H1 (cell line): ENCODE results near the gene ISL2.

Experiments
- CHD1 ChIP-seq: IDR thresholded peaks from 2 replicates; pipeline ENCODE4 v1.6.1; 2012; ENCODE audit warnings: low read depth, low read length, improper control_type of control experiment
- EP300 ChIP-seq, 2 experiments: IDR thresholded peaks; 1 replicate in 1 of 2; 2 replicates in 1 of 2; pipeline ENCODE4 v1.6.1; 2011 to 2012; ENCODE audit warnings: low read depth in 2 of 2, low read length in 2 of 2, mild to moderate bottlenecking in 2 of 2, borderline replicate concordance in 1 of 2, inconsistent platforms in 1 of 2, moderate library complexity in 1 of 2
- JUN ChIP-seq: IDR thresholded peaks from 2 replicates; pipeline ENCODE4 v1.6.1; 2011; ENCODE audit warnings: low read depth, mild to moderate bottlenecking, improper control_type of control experiment, low read length
- POLR2A ChIP-seq, 2 experiments: IDR thresholded peaks; 1 replicate in 1 of 2; 2 replicates in 1 of 2; pipeline ENCODE4 v1.6.1; 2011; ENCODE audit warnings: low read depth in 2 of 2, low read length in 2 of 2, mild to moderate bottlenecking in 2 of 2; ENCODE audit errors: control extremely low read depth in 1 of 2
- RAD21 ChIP-seq, 2 experiments: IDR thresholded peaks in 1 of 2; conservative IDR thresholded peaks in 1 of 2; 2 replicates each; pipeline ENCODE4 v1.6.1; 2011; ENCODE audit warnings: low read depth in 2 of 2, low read length in 2 of 2, improper control_type of control experiment in 1 of 2, inconsistent platforms in 1 of 2, mild to moderate bottlenecking in 1 of 2, moderate library complexity in 1 of 2
- SRF ChIP-seq: IDR thresholded peaks from 2 replicates; pipeline ENCODE4 v1.6.1; 2011; ENCODE audit warnings: mild to moderate bottlenecking, low read depth, low read length, moderate library complexity
- SUZ12 ChIP-seq: fragments of 200-600 bp; sonication (generic); IDR thresholded peaks from 2 replicates; pipeline ENCODE4 v1.6.1; 2012; ENCODE audit warnings: mild to moderate bottlenecking, inconsistent platforms, low read length, moderate library complexity, mixed read lengths
- TAF1 ChIP-seq: IDR thresholded peaks from 2 replicates; pipeline ENCODE4 v1.6.1; 2011; ENCODE audit warnings: mild to moderate bottlenecking, low read depth, low read length
- TBP ChIP-seq: IDR thresholded peaks from 2 replicates; pipeline ENCODE4 v1.6.1; 2011; ENCODE audit warnings: low read depth, low read length, improper control_type of control experiment
- TCF12 ChIP-seq: IDR thresholded peaks from 2 replicates; pipeline ENCODE4 v1.6.1; 2011; ENCODE audit warnings: low read depth, mild to moderate bottlenecking, low read length
- YY1 ChIP-seq: IDR thresholded peaks from 2 replicates; pipeline ENCODE4 v1.6.1; 2011; ENCODE audit warnings: low read depth, mild to moderate bottlenecking, low read length
- TF ChIP-seq, protein P1 (sequence below): fragments of 300-600 bp; sonication (generic); IDR thresholded peaks from 2 replicates; pipeline ENCODE4 v1.7.1; 2012; ENCODE audit warnings: low read length, moderate library complexity, mild to moderate bottlenecking, inconsistent platforms; ENCODE audit not compliant: insufficient replicate concordance
- TF ChIP-seq, protein P2 (sequence below), 3 experiments: IDR thresholded peaks; 1 replicate in 2 of 3; 2 replicates in 1 of 3; pipeline versions ENCODE4 v1.5.1 to v1.6.1; 2011; ENCODE audit warnings: low read length in 3 of 3, mild to moderate bottlenecking in 3 of 3, inconsistent platforms in 2 of 3, low read depth in 1 of 3, moderate library complexity in 1 of 3; ENCODE audit not compliant: insufficient read depth in 1 of 3; ENCODE audit errors: control extremely low read depth in 1 of 3

DNA sequence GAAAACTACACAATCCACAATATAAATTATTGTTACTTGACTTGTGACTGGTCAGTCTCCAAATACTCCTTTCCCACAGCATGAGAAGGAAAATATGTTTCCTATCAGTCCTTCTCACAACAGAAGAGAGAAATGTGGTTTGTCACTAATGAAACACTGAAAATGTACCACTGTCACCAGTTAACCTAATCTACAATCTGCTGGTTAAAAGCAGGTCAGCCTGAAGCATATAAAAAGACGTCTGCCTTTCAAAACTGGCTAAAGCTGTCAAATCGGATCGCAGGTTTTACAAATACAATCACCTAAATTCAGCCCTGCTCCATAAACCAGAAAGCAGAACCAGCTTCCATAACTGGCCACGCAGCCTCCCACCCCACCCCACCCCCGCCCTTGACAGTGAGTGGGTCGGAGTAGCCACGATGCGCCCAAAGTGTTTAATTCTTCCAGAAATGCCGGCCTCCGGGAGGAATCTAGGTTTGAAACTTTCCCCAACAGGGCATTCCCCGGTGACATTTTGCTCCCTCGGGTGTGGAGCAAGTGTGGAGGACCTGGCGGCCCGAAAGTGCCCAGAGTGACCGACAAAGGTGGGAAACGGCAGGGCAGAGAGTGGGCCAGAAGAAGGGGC, 26.0 kb upstream of the ISL2 start:
- TF ChIP-seq POLR2A (IDR thresholded peaks at IDR 0.05; ENCODE audit: control extremely low read depth in 1 of 2, low read depth in 2 of 2, low read length in 2 of 2): no peak
- TF ChIP-seq, protein P1, sequence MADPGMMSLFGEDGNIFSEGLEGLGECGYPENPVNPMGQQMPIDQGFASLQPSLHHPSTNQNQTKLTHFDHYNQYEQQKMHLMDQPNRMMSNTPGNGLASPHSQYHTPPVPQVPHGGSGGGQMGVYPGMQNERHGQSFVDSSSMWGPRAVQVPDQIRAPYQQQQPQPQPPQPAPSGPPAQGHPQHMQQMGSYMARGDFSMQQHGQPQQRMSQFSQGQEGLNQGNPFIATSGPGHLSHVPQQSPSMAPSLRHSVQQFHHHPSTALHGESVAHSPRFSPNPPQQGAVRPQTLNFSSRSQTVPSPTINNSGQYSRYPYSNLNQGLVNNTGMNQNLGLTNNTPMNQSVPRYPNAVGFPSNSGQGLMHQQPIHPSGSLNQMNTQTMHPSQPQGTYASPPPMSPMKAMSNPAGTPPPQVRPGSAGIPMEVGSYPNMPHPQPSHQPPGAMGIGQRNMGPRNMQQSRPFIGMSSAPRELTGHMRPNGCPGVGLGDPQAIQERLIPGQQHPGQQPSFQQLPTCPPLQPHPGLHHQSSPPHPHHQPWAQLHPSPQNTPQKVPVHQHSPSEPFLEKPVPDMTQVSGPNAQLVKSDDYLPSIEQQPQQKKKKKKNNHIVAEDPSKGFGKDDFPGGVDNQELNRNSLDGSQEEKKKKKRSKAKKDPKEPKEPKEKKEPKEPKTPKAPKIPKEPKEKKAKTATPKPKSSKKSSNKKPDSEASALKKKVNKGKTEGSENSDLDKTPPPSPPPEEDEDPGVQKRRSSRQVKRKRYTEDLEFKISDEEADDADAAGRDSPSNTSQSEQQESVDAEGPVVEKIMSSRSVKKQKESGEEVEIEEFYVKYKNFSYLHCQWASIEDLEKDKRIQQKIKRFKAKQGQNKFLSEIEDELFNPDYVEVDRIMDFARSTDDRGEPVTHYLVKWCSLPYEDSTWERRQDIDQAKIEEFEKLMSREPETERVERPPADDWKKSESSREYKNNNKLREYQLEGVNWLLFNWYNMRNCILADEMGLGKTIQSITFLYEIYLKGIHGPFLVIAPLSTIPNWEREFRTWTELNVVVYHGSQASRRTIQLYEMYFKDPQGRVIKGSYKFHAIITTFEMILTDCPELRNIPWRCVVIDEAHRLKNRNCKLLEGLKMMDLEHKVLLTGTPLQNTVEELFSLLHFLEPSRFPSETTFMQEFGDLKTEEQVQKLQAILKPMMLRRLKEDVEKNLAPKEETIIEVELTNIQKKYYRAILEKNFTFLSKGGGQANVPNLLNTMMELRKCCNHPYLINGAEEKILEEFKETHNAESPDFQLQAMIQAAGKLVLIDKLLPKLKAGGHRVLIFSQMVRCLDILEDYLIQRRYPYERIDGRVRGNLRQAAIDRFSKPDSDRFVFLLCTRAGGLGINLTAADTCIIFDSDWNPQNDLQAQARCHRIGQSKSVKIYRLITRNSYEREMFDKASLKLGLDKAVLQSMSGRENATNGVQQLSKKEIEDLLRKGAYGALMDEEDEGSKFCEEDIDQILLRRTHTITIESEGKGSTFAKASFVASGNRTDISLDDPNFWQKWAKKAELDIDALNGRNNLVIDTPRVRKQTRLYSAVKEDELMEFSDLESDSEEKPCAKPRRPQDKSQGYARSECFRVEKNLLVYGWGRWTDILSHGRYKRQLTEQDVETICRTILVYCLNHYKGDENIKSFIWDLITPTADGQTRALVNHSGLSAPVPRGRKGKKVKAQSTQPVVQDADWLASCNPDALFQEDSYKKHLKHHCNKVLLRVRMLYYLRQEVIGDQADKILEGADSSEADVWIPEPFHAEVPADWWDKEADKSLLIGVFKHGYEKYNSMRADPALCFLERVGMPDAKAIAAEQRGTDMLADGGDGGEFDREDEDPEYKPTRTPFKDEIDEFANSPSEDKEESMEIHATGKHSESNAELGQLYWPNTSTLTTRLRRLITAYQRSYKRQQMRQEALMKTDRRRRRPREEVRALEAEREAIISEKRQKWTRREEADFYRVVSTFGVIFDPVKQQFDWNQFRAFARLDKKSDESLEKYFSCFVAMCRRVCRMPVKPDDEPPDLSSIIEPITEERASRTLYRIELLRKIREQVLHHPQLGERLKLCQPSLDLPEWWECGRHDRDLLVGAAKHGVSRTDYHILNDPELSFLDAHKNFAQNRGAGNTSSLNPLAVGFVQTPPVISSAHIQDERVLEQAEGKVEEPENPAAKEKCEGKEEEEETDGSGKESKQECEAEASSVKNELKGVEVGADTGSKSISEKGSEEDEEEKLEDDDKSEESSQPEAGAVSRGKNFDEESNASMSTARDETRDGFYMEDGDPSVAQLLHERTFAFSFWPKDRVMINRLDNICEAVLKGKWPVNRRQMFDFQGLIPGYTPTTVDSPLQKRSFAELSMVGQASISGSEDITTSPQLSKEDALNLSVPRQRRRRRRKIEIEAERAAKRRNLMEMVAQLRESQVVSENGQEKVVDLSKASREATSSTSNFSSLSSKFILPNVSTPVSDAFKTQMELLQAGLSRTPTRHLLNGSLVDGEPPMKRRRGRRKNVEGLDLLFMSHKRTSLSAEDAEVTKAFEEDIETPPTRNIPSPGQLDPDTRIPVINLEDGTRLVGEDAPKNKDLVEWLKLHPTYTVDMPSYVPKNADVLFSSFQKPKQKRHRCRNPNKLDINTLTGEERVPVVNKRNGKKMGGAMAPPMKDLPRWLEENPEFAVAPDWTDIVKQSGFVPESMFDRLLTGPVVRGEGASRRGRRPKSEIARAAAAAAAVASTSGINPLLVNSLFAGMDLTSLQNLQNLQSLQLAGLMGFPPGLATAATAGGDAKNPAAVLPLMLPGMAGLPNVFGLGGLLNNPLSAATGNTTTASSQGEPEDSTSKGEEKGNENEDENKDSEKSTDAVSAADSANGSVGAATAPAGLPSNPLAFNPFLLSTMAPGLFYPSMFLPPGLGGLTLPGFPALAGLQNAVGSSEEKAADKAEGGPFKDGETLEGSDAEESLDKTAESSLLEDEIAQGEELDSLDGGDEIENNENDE: no peak
- TF ChIP-seq SUZ12: no peak
- TF ChIP-seq, protein P2, sequence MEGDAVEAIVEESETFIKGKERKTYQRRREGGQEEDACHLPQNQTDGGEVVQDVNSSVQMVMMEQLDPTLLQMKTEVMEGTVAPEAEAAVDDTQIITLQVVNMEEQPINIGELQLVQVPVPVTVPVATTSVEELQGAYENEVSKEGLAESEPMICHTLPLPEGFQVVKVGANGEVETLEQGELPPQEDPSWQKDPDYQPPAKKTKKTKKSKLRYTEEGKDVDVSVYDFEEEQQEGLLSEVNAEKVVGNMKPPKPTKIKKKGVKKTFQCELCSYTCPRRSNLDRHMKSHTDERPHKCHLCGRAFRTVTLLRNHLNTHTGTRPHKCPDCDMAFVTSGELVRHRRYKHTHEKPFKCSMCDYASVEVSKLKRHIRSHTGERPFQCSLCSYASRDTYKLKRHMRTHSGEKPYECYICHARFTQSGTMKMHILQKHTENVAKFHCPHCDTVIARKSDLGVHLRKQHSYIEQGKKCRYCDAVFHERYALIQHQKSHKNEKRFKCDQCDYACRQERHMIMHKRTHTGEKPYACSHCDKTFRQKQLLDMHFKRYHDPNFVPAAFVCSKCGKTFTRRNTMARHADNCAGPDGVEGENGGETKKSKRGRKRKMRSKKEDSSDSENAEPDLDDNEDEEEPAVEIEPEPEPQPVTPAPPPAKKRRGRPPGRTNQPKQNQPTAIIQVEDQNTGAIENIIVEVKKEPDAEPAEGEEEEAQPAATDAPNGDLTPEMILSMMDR (IDR thresholded peaks at IDR 0.05; ENCODE audit: control extremely low read depth in 1 of 3, insufficient read depth in 1 of 3, low read depth in 1 of 3, low read length in 3 of 3): no peak
- no peak for TF ChIP-seq TCF12
- no peak for TF ChIP-seq YY1
- no peak for TF ChIP-seq TAF1
- TF ChIP-seq EP300 (IDR thresholded peaks at IDR 0.05; ENCODE audit: borderline replicate concordance in 1 of 2, low read depth in 2 of 2, low read length in 2 of 2): no peak
- TF ChIP-seq TBP: no peak
- TF ChIP-seq CHD1: no peak
- no peak for TF ChIP-seq SRF
- no peak for TF ChIP-seq JUN
- no peak for TF ChIP-seq RAD21 (IDR thresholded peaks at IDR 0.05 in 1 of 2, conservative IDR thresholded peaks at IDR 0.05 in 1 of 2; ENCODE audit: low read depth in 2 of 2, low read length in 2 of 2)
